AG04449 (cell line): ENCODE measurements around the gene EEF1G.

ENCODE experiments used
- CTCF ChIA-PET: fragments of 350-600 bp; formaldehyde crosslinking; extraction: SDS; loops from one replicate; lab custom pipeline; 2021; ENCODE audit warnings: antibody characterized with exemption; lab: Yijun Ruan, JAX
- POLR2A ChIA-PET: fragments of 400-600, 350-600 bp; formaldehyde crosslinking; extraction: SDS; loops from one replicate; lab custom pipeline; 2020; ENCODE audit warnings: antibody characterized with exemption, inconsistent platforms; lab: Yijun Ruan, JAX
- DNase-seq: peaks from one replicate; pipeline ENCODE4 v3.0.0-alpha.2; 2010; ENCODE audit warnings: low read depth, low spot score
- H3K4me3 ChIP-seq: 2 replicates; pipeline ENCODE4 v1.5.1; 2011; ENCODE audit warnings: low read depth, mild to moderate bottlenecking, control low read depth, low read length
- TF ChIP-seq, protein P1 (sequence below): IDR thresholded peaks from one replicate; pipeline ENCODE4 v1.5.1; 2011; ENCODE audit warnings: mild to moderate bottlenecking, moderate library complexity, low read length, control low read depth, inconsistent platforms; ENCODE audit not compliant: insufficient read depth; ENCODE audit errors: missing control alignments

EEF1G gene

DNA sequence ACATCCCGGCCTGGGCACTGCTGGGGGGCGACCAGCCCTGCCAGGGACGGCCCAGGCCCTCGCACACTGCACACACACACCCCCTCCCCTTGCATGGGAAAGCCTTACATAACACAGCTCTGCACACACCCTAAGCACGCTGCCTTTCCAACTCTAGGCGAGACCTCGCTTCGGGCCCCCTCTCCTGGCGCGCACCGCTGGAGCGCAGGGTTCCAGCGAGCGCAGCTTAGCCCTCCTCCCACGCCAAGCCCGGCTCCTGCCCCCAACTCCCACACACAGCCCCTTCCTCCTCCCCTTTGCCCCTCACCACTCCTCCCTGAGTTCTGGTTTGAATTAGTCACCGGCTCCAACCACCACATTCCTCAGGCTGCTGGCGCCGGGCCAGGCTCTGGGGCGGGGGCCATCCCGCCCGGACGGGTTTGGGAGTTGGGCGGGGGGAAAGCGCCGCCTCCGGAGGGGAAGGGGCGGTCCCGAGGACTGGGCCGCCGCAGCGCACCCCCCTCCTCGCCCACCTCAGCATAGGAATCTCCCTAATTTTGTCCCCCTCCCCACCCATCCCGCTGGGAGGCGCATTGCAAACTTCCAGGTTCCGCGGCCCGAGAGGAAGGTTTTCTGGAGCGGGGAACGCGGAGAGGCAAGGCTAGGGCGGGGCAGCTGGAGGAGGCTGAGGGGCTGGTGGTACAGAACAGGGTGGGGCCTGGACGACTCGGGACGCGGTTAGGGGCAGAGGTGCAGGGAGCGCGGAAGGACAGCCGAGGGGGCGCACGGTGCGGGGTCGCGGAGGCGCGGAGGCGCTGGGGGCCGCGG, 28.1 kb downstream of the EEF1G start:
- CTCF ChIA-PET = interaction anchor here (8.6 to 16.0 kb wide), 3 partner anchors 10 to 153 kb away, joined by 187 to 320 read pairs (median 187); partner anchors contain the start of gene SCGB1A1
- H3K4me3 ChIP-seq = peak overlapping the region; percentile 98
- TF ChIP-seq, protein P1, sequence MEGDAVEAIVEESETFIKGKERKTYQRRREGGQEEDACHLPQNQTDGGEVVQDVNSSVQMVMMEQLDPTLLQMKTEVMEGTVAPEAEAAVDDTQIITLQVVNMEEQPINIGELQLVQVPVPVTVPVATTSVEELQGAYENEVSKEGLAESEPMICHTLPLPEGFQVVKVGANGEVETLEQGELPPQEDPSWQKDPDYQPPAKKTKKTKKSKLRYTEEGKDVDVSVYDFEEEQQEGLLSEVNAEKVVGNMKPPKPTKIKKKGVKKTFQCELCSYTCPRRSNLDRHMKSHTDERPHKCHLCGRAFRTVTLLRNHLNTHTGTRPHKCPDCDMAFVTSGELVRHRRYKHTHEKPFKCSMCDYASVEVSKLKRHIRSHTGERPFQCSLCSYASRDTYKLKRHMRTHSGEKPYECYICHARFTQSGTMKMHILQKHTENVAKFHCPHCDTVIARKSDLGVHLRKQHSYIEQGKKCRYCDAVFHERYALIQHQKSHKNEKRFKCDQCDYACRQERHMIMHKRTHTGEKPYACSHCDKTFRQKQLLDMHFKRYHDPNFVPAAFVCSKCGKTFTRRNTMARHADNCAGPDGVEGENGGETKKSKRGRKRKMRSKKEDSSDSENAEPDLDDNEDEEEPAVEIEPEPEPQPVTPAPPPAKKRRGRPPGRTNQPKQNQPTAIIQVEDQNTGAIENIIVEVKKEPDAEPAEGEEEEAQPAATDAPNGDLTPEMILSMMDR = peak; percentile 9
- POLR2A ChIA-PET = interaction anchor here (0.7 to 4.3 kb wide), 10 partner anchors 8 to 151 kb away, joined by 3 to 77 read pairs (median 6); partner anchors contain the start of genes B3GAT3, C11orf98, CSKMT and EEF1G
- DNase-seq = peak; percentile 57

DNA sequence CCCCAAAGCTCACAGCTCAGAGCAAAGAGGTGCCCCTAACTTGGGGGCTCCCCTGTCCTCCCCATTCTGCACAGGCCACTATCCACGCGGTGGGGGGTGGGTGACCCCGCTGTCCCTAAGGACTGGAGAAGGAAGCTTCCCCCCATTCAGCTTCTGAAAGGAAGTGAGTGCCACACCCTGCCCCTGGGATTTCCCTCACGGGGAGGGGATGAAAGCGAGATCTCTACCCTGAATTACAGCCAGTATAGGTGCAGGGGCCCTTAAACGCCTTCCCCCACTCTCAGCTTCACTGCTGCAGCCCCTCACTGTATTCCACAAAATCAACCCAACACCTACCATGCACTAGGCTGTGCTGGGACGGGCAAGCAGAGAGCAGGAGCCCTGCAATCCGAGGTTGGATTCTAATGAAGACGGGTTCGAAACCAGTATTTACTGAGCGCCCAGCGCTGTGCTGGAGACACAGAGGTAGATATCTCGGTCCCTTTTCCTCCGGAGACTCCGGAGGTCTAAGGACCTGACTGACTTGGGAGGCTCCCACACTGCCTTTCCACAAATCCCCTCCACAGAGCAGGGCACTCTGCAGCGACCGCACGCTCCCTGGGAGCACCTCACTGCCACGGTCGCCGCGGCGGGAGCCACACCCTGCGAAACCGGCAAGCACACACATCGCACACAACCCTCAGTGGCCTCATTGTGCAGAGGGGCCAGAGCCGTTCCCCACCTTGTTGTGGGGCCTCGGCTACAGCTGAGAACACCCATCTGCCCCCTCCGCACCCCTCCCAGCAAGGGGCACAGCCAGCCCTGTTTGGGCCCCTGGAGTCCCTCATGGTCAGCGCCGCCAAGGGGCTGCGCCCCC, 28.9 kb downstream of the EEF1G start:
- POLR2A ChIA-PET = interaction anchor here (0.7 to 4.3 kb wide), 12 partner anchors 9 to 150 kb away, joined by 3 to 77 read pairs (median 7); partner anchors contain the start of genes B3GAT3, EEF1G and TUT1
- DNase-seq = no peak
- TF ChIP-seq, protein P1 = no peak

DNA sequence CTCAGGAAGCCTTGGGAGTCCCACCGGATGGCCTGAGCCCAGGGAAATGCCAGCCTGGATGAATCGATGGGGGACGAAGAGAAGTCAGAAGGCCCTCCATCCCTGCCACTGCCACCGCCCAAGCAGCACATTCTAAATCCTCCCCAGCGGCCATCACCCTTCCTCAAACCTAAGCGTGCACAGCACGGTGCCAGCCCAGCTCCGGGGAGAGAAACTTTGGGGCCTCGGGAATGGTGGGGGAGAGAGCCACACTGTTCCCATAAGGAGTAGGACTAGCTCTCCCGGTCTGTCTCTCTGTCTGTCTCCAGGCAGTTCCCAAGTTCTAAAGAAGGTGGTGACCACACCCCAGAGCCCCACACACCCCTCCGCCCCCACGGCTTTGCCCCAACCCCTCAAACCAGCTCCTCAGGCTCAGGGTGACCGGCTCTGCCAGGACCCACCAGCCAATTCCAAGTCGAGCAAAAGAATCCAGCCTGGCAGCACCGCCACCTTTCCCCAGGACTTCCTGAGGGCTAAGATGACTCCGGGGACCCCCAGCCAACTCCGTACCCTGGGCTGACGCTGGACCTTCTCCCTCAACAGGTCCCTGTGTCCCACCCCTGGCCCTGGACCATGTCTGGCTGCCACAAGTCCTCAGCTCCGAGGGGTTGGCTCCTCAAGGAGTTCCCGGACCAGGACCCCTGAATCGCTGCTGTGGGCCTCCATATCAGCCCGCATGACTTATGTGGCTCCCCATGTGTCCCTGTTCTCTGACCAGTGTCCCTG, 29.8 kb downstream of the EEF1G start:
- H3K4me3 ChIP-seq = peak overlapping the region; percentile 98
- ChIA-PET POLR2A (interaction anchor here (1.1 to 4.3 kb wide), 11 partner anchors 10 to 149 kb away, joined by 3 to 77 read pairs (median 8); partner anchors contain the start of genes EEF1G and TUT1), CTCF (interaction anchor here (0.9 to 16.0 kb wide), 23 partner anchors 9 to 203 kb away, joined by 3 to 320 read pairs (median 7); partner anchors contain the start of genes EEF1G, SCGB1A1 and TUT1)
- TF ChIP-seq, protein P1 = no peak
- DNase-seq = no peak

More for the DNA sequence above, 28.9 kb downstream of the EEF1G start:
- peak overlapping the region; percentile 98 for H3K4me3 ChIP-seq
- CTCF ChIA-PET = interaction anchor here (1.1 to 16.0 kb wide), 9 partner anchors 11 to 204 kb away, joined by 3 to 320 read pairs (median 9); partner anchors contain the start of genes SCGB1A1 and TUT1

DNA sequence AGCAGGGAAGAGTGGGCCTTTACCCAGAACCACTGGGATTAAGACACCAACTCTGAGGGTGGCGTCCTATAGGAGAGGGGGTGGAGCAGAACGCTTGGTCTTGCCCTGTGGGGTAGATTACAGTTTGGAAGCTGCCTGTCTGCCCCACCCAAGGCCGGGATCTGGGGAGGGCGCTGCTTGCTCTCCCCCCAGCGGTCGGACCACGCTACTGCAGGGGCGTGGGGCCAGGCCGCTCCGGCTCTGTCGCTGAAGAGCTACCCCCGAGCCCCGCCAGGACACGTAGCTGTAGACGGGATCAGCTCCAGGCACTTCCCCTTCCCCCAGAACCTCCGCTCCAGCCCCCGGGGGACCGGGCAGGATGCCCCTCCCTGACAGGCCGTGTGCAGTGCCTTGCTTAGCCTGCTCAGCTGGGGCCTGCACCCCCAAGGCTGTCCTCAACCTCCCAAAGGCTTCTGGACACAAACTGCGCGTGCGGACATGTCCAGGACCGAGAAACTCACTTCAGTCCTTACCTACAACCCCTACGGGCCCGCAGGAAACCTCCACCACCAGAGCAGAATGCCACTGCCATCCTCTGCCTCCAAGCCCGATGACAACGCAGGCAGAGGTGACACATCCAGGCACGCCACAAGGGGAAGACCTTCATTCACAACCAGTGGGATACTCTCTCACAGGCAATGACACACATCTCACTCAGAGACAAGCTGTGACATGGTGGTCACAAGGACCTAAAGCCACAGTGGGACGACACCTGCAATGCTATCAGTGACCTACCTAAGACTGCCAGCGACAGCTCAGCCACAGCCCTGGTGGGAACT, 30.7 kb downstream of the EEF1G start:
- ChIA-PET CTCF (interaction anchor here (0.7 to 16.0 kb wide), 42 partner anchors 8 to 884 kb away, joined by 3 to 320 read pairs (median 5); partner anchors contain the start of genes EEF1G, SCGB1A1, TUT1 and ZBTB3), POLR2A (interaction anchor here (0.6 to 4.3 kb wide), 13 partner anchors 9 to 298 kb away, joined by 3 to 77 read pairs (median 8); partner anchors contain the start of genes EEF1G and TUT1)
- TF ChIP-seq, protein P1 = peak; percentile 98

More for the DNA sequence above, 30.7 kb downstream of the EEF1G start:
- DNase-seq = peak; percentile 28
- H3K4me3 ChIP-seq = peak overlapping the region; percentile 98
